Measurements from ENCODE around the gene CNGB1. TPM values are rescaled to one million over a fixed set of nuclear protein-coding genes. Genes with fewer than 3 reads are reported as not detected.
"Not testable (repeated sequence)": the region's sequence is repeated elsewhere in the genome, so short reads cannot be mapped to it uniquely, and the experiment has no call there.

CNGB1 gene
- total RNA-seq, 1 experiment from 2014 or later: not detected

DNA sequence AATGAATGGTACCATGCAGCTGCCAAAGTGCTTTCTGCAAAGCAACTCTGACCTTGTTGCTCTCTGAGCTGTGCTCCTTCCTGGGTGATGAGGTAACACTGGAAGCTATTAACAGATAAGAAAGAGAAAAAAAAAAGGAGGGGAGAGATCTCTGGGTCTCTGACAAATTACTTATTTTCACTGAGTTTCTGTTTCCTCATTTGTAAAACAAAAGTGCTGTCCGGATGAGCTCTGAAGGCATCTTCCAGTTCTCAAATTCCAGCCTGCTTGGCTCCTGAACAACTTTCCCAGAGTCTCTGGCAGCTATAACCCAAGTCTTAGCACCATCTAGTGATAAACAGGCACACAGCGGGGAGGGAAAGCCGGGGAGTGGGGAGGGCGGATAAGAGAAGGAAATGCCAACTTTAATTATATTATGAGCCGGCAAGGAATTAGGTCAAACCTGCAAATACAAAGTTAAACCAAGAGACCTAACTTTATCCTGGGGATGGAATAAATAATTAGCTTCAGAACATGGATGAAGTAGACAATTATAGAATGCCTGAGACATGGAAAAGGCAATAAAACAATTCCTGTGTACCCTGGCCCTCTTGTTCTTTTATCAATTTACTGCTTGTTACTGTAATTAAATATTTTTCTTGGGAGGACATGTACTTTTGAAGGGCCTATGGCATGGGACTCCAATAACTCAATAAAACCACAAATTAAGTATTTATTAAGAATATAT, 107.3 kb downstream of the CNGB1 start:
- Histone ChIP-seq H3K4me3 (no peak overlapping the region), H3K27ac (no peak overlapping the region), H3K9me3 (replicated peaks) (no peaks in the 10 kb centered on the region), H3K27me3 (no peaks in the 10 kb centered on the region; the same call in 1 of the 2 replicates), H3K4me1 (peaks cover 14% of the 10 kb centered on the region), H3K36me3 (no peaks in the 10 kb centered on the region)
- peak; percentile 64 to 77 for DNase-seq

DNA sequence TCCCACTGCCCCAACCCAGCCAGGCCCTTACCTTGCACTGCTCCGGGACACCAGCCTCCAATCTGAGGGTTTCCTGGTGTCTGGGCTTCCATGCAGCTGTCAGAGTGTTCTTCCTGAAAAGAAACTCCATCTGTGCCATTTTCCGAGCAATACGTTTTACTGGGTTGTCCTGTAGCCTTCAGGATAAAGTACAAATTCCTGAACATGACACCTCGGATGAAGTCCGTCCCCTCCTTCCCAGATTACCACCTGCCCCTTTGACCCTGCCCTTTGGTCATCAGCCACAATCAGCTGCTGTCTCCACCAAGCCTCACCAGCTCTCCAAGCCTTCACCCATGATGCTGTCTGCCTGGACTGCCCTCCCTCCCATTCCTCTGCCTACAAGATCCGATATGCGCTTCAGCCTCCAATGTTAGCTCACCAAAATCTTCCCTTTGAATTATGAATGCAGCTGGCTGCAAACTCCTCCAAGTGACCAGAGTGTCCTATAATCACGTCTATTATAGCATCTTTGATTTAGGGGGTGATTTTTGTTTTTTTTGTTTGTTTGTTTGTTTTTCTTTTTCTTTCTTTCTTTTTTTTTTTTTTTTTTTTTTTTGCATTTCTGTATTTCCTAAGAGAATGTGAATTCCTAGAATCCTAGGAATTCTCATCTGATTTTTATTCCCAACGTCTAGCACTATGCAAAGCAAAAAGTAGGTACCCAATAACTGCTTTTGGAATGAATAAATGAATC, 108.1 kb downstream of the CNGB1 start:
- peak overlapping the region; percentile 8; the same call in 1 of the 2 replicates for H3K27ac ChIP-seq
- no peak overlapping the region for H3K4me3 ChIP-seq
- H3K27me3 ChIP-seq: no peaks in the 10 kb centered on the region
- H3K36me3 ChIP-seq: no peaks in the 10 kb centered on the region
- peaks cover 14% of the 10 kb centered on the region for H3K4me1 ChIP-seq
- H3K9me3 ChIP-seq (replicated peaks): no peaks in the 10 kb centered on the region
- DNase-seq: peak; percentile 80 to 83

DNA sequence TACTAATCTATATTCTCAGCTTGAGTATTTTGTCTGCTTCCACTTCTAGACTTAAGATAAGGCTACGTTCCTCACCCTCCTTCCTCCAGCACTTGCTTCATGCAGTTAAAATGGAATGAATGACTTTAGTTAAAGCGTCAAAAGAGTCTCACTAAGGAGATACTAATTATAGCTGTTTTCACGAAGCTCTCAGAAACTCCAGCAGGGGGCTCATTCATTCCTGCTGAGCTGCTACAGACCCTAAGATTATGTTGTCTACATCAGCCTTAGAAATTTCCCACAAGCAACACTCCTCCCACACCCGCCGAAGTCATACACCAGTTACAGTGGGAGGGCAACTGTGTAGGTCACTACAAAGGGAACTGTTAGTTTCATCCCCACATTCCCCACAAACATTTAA, 111.6 kb downstream of the CNGB1 start:
- Histone ChIP-seq H3K4me1 (peaks cover 14% of the 10 kb centered on the region), H3K4me3 (no peak overlapping the region), H3K36me3 (no peaks in the 10 kb centered on the region), H3K27me3 (no peaks in the 10 kb centered on the region), H3K9me3 (replicated peaks) (peaks cover 6% of the 10 kb centered on the region; the same call in 1 of the 2 replicates), H3K27ac (no peak overlapping the region)
- DNase-seq: peak; percentile 26 to 56

DNA sequence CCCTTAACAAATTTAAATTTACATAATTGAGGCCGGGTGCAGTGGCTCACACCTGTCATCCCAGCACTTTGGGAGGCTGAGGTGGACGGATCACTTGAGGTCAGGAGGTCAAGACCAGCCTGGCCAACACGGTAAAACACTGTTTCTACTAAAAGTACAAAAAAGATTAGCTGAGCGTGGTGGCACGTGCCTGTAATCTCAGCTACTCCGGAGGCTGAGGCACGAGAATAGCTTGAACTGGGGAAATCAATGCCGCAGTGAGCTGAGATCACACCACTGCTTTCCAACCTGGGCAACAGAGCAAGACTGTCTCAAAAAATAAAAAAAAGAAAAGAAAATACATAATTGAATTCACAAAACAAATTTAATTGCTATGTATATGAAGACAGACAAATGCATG, 112.3 kb downstream of the CNGB1 start:
- H3K27ac ChIP-seq: no peak overlapping the region
- H3K4me1 ChIP-seq: peaks cover 12% of the 10 kb centered on the region
- no peaks in the 10 kb centered on the region for H3K36me3 ChIP-seq
- H3K9me3 ChIP-seq (replicated peaks): peaks cover 6% of the 10 kb centered on the region; the same call in 1 of the 2 replicates
- no peak for DNase-seq
- H3K27me3 ChIP-seq: no peaks in the 10 kb centered on the region
- no peak overlapping the region for H3K4me3 ChIP-seq

DNA sequence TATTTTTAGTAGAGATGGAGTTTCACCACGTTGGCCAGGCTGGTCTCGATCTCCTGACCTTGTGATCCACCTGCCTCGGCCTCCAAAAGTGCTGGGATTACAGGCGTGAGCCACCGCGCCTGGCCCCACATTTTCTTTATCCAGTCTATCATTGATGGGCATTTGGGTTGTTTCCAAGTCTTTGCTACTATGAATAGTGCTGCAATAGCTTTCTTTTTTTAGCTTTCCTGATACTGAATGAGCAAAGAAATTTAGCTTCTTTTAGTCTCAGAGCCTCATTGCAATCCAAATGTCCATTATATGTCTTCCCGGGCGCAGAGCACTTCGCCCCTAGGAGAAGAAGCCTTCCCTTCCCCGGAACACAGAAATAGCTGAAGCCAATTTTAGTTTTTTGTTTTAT, 112.9 kb downstream of the CNGB1 start:
- not testable (repeated sequence) for H3K27ac ChIP-seq; H3K36me3 ChIP-seq; DNase-seq; H3K4me1 ChIP-seq; H3K4me3 ChIP-seq; H3K9me3 ChIP-seq (replicated peaks); H3K27me3 ChIP-seq

DNA sequence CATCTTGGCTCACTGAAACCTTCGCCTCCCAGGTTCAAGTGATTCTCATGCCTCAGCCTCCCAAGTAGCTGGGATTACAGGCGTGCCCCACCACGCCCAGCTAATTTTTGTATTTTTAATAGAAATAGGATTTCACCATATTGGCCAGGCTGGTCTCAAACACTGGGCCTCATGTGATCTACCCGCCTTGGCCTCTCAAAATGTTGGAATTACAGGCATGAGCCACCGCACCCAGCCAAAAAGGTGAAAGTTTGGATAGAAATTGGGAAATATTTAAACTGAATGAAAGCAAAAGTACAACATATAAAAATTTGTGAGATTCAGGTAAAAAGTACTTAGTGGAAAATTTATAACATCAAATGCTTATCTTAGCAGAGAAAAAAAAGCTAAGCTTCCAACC, 115.7 kb downstream of the CNGB1 start:
- Histone ChIP-seq H3K27me3 (peaks cover 7% of the 10 kb centered on the region), H3K4me3 (no peak overlapping the region), H3K4me1 (no peaks in the 10 kb centered on the region), H3K9me3 (replicated peaks) (peaks cover 6% of the 10 kb centered on the region; the same call in 1 of the 2 replicates), H3K27ac (no peak overlapping the region), H3K36me3 (no peaks in the 10 kb centered on the region)
- no peak for DNase-seq

DNA sequence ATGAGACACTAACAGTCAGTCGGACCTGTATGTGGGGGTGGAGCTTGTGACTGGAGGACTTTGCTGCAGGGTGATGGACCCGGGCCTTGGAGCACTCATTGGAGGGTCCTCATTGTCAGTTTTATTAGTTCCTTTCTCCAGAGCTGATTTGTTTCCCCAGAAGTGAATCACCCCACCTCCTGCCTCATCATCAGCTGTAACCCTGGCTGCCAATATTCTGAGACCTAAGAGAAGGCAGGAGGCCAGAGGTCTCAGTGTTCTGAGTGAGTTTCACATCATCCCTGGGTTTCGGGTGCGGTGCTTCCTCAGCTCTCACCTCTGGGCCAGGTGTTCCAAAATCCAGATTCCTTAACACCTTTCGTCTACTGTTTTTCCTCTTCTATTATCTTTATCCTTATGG, 118.7 kb downstream of the CNGB1 start:
- Histone ChIP-seq H3K4me1 (no peaks in the 10 kb centered on the region), H3K9me3 (replicated peaks) (peaks cover 6% of the 10 kb centered on the region; the same call in 1 of the 2 replicates), H3K27me3 (peaks cover 28% of the 10 kb centered on the region), H3K36me3 (no peaks in the 10 kb centered on the region), H3K27ac (no peak overlapping the region), H3K4me3 (no peak overlapping the region)
- no peak for DNase-seq

DNA sequence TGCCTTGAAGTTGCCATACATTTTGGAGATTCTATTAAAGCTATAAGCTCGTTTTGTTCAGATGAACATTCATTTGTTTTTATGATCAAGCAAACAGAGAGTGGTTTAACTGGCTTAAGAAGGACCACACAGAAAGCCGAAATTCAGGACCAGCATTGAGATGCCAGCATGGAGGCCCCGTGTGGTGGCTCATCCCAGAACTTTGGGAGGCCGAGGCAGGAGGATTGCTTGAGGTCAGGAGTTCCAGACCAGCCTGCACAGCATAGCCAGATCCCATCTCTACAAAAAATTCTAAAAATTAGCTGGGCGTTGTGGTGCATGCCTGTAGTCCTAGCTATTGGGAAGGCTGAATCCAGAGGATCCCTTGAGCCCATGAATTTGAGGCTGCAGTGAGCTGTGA, 122.7 kb downstream of the CNGB1 start:
- H3K27me3 ChIP-seq: peaks cover 31% of the 10 kb centered on the region
- H3K4me1 ChIP-seq: no peaks in the 10 kb centered on the region
- no peak overlapping the region for H3K27ac ChIP-seq
- H3K9me3 ChIP-seq (replicated peaks): no peaks in the 10 kb centered on the region
- no peak for DNase-seq
- no peak overlapping the region for H3K4me3 ChIP-seq
- no peaks in the 10 kb centered on the region for H3K36me3 ChIP-seq

DNA sequence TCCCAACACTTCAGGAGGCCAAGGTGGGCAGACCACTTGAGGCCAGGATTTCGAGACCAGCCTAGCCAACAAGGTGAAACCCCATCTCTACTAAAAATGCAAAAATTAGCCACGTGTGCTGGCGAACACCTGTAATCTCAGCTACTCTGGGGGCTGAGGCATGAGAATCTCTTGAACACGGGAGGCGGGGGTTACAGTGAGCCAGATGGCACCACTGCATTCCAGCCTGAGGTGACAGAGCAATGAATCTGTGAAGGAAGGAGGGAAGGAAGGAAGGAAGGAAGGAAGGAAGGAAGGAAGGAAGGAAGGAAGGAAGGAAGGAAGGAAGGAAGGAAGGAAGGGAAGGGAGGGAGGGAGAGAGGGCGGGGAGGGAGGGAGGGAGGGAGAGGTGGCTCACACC, 124.0 kb downstream of the CNGB1 start:
- not testable (repeated sequence) for H3K4me3 ChIP-seq; H3K27ac ChIP-seq; H3K9me3 ChIP-seq (replicated peaks); H3K36me3 ChIP-seq; DNase-seq; H3K4me1 ChIP-seq
- H3K27me3 ChIP-seq: peaks cover 32% of the 10 kb centered on the region

DNA sequence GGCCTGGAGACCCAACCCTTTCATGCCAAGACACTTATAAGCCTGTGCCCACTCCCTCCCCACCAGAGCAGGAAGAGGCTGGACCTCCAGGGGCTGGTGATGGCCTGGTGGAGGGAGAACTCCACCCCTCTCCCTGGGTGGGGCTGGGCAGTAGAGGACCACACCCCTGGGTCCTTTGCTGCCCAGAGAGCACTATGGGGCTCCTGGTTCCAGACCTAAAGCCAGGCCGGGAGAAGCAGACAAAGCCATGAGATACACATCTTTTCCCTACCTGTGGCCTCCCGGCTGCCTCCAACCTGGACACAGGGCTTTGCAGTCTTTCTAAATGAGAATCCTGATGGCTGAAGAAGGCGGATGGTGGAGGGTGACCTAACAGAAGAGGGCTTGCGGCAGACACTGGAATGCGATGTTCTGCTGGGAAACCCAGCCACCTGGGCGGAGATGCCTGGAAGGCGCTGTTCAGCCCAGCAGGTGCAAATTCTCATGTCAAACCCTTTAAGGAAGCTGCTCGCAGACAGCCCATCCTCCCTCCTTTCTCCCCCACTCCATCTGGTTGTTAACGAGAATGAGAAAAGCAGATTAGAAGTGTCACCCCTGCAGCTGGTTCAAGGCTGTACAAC, 124.7 kb downstream of the CNGB1 start:
- Histone ChIP-seq H3K27me3 (peaks cover 32% of the 10 kb centered on the region), H3K9me3 (replicated peaks) (no peaks in the 10 kb centered on the region), H3K36me3 (no peaks in the 10 kb centered on the region), H3K4me1 (no peaks in the 10 kb centered on the region; the same call in 1 of the 2 replicates), H3K27ac (no peak overlapping the region), H3K4me3 (no peak overlapping the region)
- no peak for DNase-seq

DNA sequence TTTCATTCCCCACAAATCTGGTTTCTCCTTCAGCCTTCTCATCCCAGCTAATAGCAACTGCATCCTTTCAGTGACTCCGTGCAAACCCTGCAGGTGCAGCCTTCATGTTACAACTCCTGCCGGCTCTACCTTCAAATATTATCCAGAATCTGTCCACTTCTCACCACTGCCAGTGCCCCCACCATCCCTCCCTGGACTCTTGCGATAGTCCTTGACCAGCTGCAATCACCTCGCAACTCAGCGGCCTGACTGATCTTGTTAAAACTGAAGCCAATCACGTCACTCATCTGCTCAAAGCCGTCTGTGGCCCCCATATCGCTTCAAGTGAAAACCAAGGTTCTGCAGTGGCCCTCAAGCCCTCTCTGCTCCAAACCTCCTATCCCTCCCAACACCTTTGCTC, 125.8 kb downstream of the CNGB1 start:
- H3K27ac ChIP-seq: no peak overlapping the region
- H3K27me3 ChIP-seq: peaks cover 27% of the 10 kb centered on the region
- H3K4me3 ChIP-seq: no peak overlapping the region
- no peak for DNase-seq
- H3K36me3 ChIP-seq: no peaks in the 10 kb centered on the region
- no peaks in the 10 kb centered on the region for H3K9me3 ChIP-seq (replicated peaks)
- H3K4me1 ChIP-seq: no peaks in the 10 kb centered on the region; the same call in 1 of the 2 replicates

DNA sequence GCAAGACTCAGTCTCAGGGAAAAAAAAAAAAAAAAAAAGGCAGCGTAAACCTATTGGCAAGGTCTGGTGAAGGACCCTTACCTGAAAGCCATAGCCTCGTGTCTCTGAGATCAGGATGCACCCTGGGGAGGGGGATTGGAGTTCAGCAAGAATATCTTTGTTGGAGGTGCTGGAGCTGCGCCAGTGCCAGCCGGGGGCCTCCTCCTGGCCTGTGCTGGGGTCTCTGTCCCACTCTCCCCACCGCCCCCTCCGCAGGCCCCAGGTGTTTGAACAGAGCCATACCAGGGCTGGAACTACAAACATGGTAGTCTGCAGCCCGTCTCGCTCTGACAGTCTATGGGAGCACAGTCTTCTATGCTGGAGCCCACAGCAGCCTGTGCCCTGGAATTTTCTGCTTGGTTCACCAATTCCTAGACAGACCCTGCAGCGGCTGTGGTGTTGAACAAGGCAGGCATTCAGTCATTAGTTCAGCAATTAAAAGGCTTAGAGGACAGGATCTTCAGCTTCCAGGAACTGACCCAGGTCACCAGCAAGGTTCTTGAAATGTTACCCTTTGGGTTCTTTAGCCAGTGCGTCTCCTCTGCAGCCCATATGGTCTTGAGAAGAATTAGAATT, 126.4 kb downstream of the CNGB1 start:
- no peaks in the 10 kb centered on the region for H3K36me3 ChIP-seq
- H3K4me1 ChIP-seq: no peaks in the 10 kb centered on the region; the same call in 1 of the 2 replicates
- H3K27me3 ChIP-seq: peaks cover 27% of the 10 kb centered on the region
- no peaks in the 10 kb centered on the region for H3K9me3 ChIP-seq (replicated peaks)
- H3K4me3 ChIP-seq: no peak overlapping the region
- no peak overlapping the region for H3K27ac ChIP-seq
- no peak for DNase-seq

DNA sequence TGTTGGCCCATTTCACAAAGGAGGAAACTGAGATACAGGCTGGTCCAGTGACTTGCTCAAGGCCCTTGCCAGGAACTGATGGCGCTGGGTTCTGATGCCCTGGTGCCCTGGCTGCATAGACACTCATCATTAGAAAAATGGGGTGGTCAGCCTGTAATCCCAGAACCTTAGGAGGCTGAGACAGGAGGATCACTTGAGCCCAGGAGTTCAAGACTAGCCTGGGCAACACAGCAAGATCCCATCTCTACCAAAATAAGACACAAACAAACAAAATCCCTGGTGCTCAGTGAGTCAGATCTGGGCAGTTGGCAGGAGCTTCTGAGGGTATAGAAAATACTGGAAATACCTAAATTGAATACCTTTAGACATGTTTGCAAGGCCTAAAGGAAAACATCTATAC, 127.5 kb downstream of the CNGB1 start:
- Histone ChIP-seq H3K4me3 (no peak overlapping the region), H3K4me1 (no peaks in the 10 kb centered on the region; the same call in 1 of the 2 replicates), H3K27ac (no peak overlapping the region), H3K36me3 (no peaks in the 10 kb centered on the region), H3K9me3 (replicated peaks) (no peaks in the 10 kb centered on the region), H3K27me3 (peaks cover 23% of the 10 kb centered on the region)
- no peak for DNase-seq

DNA sequence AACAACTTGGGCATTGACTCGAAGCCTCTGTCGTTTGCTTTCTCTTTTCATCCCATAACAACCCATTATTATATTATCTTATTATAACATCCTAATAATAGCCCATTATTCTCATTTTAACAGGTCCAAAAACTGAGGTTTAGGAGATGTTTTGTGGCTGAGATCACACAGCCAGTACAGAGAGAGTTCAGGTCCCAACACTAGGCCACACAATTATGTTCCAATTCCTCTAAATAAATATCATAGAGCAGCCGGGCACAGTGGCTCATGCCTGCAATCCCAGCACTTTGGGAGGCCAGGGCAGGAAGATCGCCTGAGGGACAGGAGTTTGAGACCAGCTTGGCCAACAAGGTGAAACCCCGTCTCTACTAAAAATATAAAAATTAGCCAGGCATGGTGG, 128.3 kb downstream of the CNGB1 start:
- H3K9me3 ChIP-seq (replicated peaks): no peaks in the 10 kb centered on the region
- no peaks in the 10 kb centered on the region for H3K36me3 ChIP-seq
- H3K4me1 ChIP-seq: no peaks in the 10 kb centered on the region; the same call in 1 of the 2 replicates
- H3K27ac ChIP-seq: no peak overlapping the region
- DNase-seq: no peak
- H3K4me3 ChIP-seq: no peak overlapping the region
- peaks cover 16% of the 10 kb centered on the region for H3K27me3 ChIP-seq

DNA sequence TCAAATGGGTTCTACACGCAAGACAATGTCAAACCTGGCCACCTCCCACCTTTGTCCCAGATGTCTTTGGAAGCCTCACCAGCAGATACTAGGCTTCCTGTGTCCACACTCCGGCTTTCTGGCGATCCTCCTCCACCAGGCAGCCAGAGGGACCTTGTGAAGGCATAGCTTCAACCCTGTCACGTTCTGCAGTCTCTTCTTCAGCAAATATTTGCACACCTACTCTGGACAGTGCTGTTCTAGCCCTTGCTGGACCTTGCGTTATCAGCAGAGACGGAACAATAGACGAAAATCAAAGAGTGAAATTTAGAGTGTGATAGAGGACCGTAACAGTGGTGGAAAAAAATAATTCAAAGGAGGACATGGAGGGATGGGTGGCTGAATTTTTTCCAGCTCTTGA, 130.1 kb downstream of the CNGB1 start:
- H3K27me3 ChIP-seq: peaks cover 24% of the 10 kb centered on the region
- no peak overlapping the region for H3K4me3 ChIP-seq
- H3K36me3 ChIP-seq: no peaks in the 10 kb centered on the region
- no peaks in the 10 kb centered on the region for H3K9me3 ChIP-seq (replicated peaks)
- no peak for DNase-seq
- no peaks in the 10 kb centered on the region; the same call in 1 of the 2 replicates for H3K4me1 ChIP-seq
- H3K27ac ChIP-seq: no peak overlapping the region
